Activated CD8-positive, alpha-beta T cell treated with anti-CD3 and anti-CD28 coated beads for 36 hours (primary cell): ENCODE results near the gene C6orf15. TPM values are rescaled to one million over a fixed set of nuclear protein-coding genes. Genes with fewer than 3 reads are reported as not detected.

Source experiments
- ATAC-seq: fragments of 200-7000 bp; cut with Tn5 transposase; one replicate; pipeline ENCODE4 v1.10.0; 2021; ENCODE audit warnings: mild to moderate bottlenecking, moderate library complexity
- CTCF ChIA-PET: fragments of 350-600 bp; sonication (Branson Sonifier 250); formaldehyde crosslinking; loops from one replicate; lab custom pipeline; 2021; ENCODE audit warnings: antibody characterized with exemption; lab: Charles Lee
- POLR2A ChIA-PET: fragments of 350-600 bp; sonication (Branson Sonifier 250); formaldehyde crosslinking; loops from one replicate; lab custom pipeline; 2021; ENCODE audit warnings: antibody characterized with exemption; lab: Charles Lee
- DNase-seq: peaks from one replicate; pipeline ENCODE4 v3.0.0-alpha.2; 2020
- H3K27ac Mint-ChIP-seq: one replicate; pipeline ENCODE4 v1.8.0; 2021; ENCODE audit warnings: mild to moderate bottlenecking, mixed read lengths
- H3K27me3 Mint-ChIP-seq: one replicate; pipeline ENCODE4 v1.8.0; 2021; ENCODE audit warnings: mixed read lengths
- H3K36me3 Mint-ChIP-seq: one replicate; pipeline ENCODE4 v1.8.0; 2021; ENCODE audit warnings: low read depth, mixed read lengths
- H3K4me1 Mint-ChIP-seq: one replicate; pipeline ENCODE4 v1.8.0; 2021; ENCODE audit warnings: low read depth, mixed read lengths
- H3K4me3 Mint-ChIP-seq: one replicate; pipeline ENCODE4 v1.8.0; 2021; ENCODE audit warnings: mild to moderate bottlenecking, moderate library complexity, mixed read lengths
- H3K9me3 Mint-ChIP-seq: one replicate; pipeline ENCODE4 v1.8.0; 2021; ENCODE audit warnings: mixed read lengths
- intact Hi-C: fragments of 100-400 bp; cut with micrococcal nuclease; formaldehyde crosslinking; loops from one replicate; pipeline ENCODE4 v1.10.0; 2022
- total RNA-seq, 2 experiments: library from RNA; stranded (reverse); gene quantifications; one replicate each; pipeline ENCODE4 v1.2.3, GENCODE V29; 2021
- TF ChIP-seq, protein P1 (sequence below): fragments of 200-600 bp; IDR thresholded peaks from one replicate; pipeline ENCODE4 v1.8.0; 2022; ENCODE audit warnings: antibody characterized with exemption, mild to moderate bottlenecking

Gene C6orf15
- total RNA-seq, 2 experiments from 2014 or later = not detected

DNA sequence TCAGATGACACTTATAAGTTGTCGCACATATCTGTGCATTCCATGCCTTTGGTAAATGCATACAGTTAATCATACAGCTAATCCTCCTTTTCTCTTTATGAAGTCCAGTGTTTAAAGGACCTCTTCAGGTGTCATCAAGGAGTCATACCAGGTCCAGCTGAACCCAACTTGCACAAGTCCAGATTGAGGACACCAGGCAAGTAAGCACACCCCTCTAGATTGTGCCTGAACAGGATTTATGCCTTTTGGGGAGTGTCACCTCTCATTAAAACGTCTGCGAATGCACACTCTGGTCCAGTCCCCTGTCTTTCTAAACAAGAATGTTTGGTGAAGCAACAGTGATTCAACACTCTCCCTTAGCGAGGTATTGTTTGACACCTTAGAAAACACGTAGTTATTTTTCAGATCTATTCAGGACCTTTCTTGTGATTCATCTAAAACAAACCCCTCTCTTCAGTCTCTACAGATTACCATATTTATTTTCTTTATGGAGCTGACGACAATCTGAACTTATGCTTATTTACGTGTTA is 48.4 kb downstream of the C6orf15 start:
- ChIA-PET POLR2A (no interaction called here), CTCF (interaction anchor here (0.6 to 4.8 kb wide), 3 partner anchors 22 to 795 kb away, joined by 3 to 21 read pairs (median 4); no protein-coding TSS in a partner anchor)

More for the DNA sequence above, 48.4 kb downstream of the C6orf15 start:
- Mint-ChIP-seq H3K27ac (no peak overlapping the region), H3K36me3 (no peaks in the 10 kb centered on the region), H3K9me3 (no peaks in the 10 kb centered on the region), H3K4me1 (no peaks in the 10 kb centered on the region), H3K4me3 (no peak overlapping the region), H3K27me3 (peaks cover 1% of the 10 kb centered on the region)
- TF ChIP-seq, protein P1, sequence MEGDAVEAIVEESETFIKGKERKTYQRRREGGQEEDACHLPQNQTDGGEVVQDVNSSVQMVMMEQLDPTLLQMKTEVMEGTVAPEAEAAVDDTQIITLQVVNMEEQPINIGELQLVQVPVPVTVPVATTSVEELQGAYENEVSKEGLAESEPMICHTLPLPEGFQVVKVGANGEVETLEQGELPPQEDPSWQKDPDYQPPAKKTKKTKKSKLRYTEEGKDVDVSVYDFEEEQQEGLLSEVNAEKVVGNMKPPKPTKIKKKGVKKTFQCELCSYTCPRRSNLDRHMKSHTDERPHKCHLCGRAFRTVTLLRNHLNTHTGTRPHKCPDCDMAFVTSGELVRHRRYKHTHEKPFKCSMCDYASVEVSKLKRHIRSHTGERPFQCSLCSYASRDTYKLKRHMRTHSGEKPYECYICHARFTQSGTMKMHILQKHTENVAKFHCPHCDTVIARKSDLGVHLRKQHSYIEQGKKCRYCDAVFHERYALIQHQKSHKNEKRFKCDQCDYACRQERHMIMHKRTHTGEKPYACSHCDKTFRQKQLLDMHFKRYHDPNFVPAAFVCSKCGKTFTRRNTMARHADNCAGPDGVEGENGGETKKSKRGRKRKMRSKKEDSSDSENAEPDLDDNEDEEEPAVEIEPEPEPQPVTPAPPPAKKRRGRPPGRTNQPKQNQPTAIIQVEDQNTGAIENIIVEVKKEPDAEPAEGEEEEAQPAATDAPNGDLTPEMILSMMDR = no peak
- intact Hi-C loops = no loop called here
- ATAC-seq (no peak), DNase-seq (no peak)

Other genes with a start within 250 kb of the C6orf15 start
- gene DDR1, start 228.1 kb downstream of the C6orf15 start, total RNA-seq = 10 to 100 TPM; 14.4 to 14.5 TPM
- gene GTF2H4, start 204.4 kb downstream of the C6orf15 start, total RNA-seq = 10 to 100 TPM; 37.1 to 41.9 TPM
- 10 to 100 TPM; 83.0 to 84.0 TPM for gene VARS2, start 198.3 kb downstream of the C6orf15 start, total RNA-seq
- not detected for gene SFTA2, start 180.4 kb downstream of the C6orf15 start, total RNA-seq
- not detected for gene MUCL3, start 171.6 kb downstream of the C6orf15 start, total RNA-seq
- gene MUC21, start 128.9 kb downstream of the C6orf15 start, total RNA-seq = not detected
- not detected for gene MUC22, start 102.1 kb downstream of the C6orf15 start, total RNA-seq
- not detected for gene PSORS1C1, start 2.2 kb upstream of the C6orf15 start, total RNA-seq
- gene CDSN, start 7.9 kb upstream of the C6orf15 start, total RNA-seq = not detected
- not detected for gene PSORS1C2, start 26.5 kb upstream of the C6orf15 start, total RNA-seq
- 10 to 100 TPM; 39.2 to 39.8 TPM for gene CCHCR1, start 45.2 kb upstream of the C6orf15 start, total RNA-seq
- gene TCF19, start 46.0 kb upstream of the C6orf15 start, total RNA-seq = 10 to 100 TPM; 91.9 to 92.9 TPM
- gene POU5F1, start 58.1 kb upstream of the C6orf15 start, total RNA-seq = not detected
- gene HLA-C, start 159.5 kb upstream of the C6orf15 start, total RNA-seq = 100 to 1,000 TPM; 833 to 860 TPM
- gene HLA-B, start 244.6 kb upstream of the C6orf15 start, total RNA-seq = 1,000 to 10,000 TPM; 2,892 to 2,968 TPM